Lung (tissue), 12 donors: ENCODE measurements around the gene TMEM108. TPM values are rescaled to one million over a fixed set of nuclear protein-coding genes. Genes with fewer than 3 reads are reported as not detected.
A peak's percentile ranks its signal among the peaks of the same experiment; 100 is the strongest.

Experiments
- ATAC-seq: fragments of 200-7000 bp; cut with Tn5 transposase; one replicate; pipeline ENCODE4 v1.9.1; 2020; ENCODE audit warnings: moderate number of reproducible peaks; ENCODE audit not compliant: insufficient read depth, low FRiP score
- DNase-seq, 3 donors: peaks; one replicate each; pipeline ENCODE4 v3.0.0-alpha.2; 2013 to 2017
- H3K27ac ChIP-seq, 2 donors: one replicate each; pipeline ENCODE4 v1.5.1; 2013; ENCODE audit warnings: mild to moderate bottlenecking in 2 of 2, moderate library complexity in 2 of 2, control low read depth in 1 of 2, inconsistent platforms in 1 of 2, low read depth in 1 of 2, low read length in 1 of 2
- H3K27me3 ChIP-seq, 3 donors: one replicate each; pipeline ENCODE4 v1.5.1; 2013; ENCODE audit warnings: low read length in 2 of 3; ENCODE audit not compliant: control insufficient read depth in 3 of 3, insufficient read depth in 3 of 3
- H3K36me3 ChIP-seq, 4 donors: one replicate each; pipeline ENCODE4 v1.5.1; 2013; ENCODE audit warnings: low read length in 4 of 4, mild to moderate bottlenecking in 1 of 4, moderate library complexity in 1 of 4; ENCODE audit not compliant: control insufficient read depth in 4 of 4, insufficient read depth in 4 of 4
- H3K4me1 ChIP-seq, 5 donors: one replicate each; pipeline ENCODE4 v1.5.1; 2013; ENCODE audit warnings: low read length in 5 of 5, mild to moderate bottlenecking in 2 of 5, moderate library complexity in 1 of 5; ENCODE audit not compliant: control insufficient read depth in 5 of 5, insufficient read depth in 5 of 5
- H3K4me3 ChIP-seq: one replicate; pipeline ENCODE4 v1.5.1; 2013; ENCODE audit warnings: mild to moderate bottlenecking, control low read depth, moderate library complexity
- H3K9ac ChIP-seq, 2 donors: one replicate each; pipeline ENCODE4 v1.5.1; 2013; ENCODE audit warnings: low read length in 2 of 2, control low read depth in 1 of 2; ENCODE audit not compliant: insufficient read depth in 1 of 2
- H3K9me3 ChIP-seq, 4 donors: one replicate each; pipeline ENCODE4 v1.5.1; 2013; ENCODE audit warnings: low read length in 3 of 4, mild to moderate bottlenecking in 1 of 4, moderate library complexity in 1 of 4; ENCODE audit not compliant: control insufficient read depth in 4 of 4, insufficient read depth in 3 of 4
- WGBS, 2 donors: extraction: QIAGEN DNeasy Blood & Tissue Kit; methylation state at CpG; one replicate each; pipeline ENCODE4 v1.1.7; 2013; 5-methylcytosine and 5-hydroxymethylcytosine counted together
- polyA plus RNA-seq, 2 donors: library from polyadenylated mRNA; stranded (reverse); fragments of 200-250 nt; gene quantifications; one replicate each; pipeline ENCODE4 v1.2.1, GENCODE V29; 2013
- total RNA-seq, 2 donors: library from RNA; depleted of rRNA in 1 of 2; stranded (reverse); fragments of >200 nt in 1 of 2; gene quantifications; one replicate each; pipeline ENCODE4 v1.2.1, GENCODE V29; 2014 to 2021
- TF ChIP-seq, protein P1 (sequence below): IDR thresholded peaks from 2 replicates; pipeline ENCODE4 v1.5.1; 2012; ENCODE audit warnings: mild to moderate bottlenecking; ENCODE audit errors: control extremely low read depth, extremely low read depth
- donor health status: control.
- donor health status: control.
- donor health status: Bipolar disorder and iron deficiency.
- donor health status: healthy.
- donor health status: DM: yes; HTN: yes; CAD: no.

TMEM108 gene
- total and polyA plus RNA-seq, 4 donors: 3.0 to 16.9 (median 7.6) TPM

DNA sequence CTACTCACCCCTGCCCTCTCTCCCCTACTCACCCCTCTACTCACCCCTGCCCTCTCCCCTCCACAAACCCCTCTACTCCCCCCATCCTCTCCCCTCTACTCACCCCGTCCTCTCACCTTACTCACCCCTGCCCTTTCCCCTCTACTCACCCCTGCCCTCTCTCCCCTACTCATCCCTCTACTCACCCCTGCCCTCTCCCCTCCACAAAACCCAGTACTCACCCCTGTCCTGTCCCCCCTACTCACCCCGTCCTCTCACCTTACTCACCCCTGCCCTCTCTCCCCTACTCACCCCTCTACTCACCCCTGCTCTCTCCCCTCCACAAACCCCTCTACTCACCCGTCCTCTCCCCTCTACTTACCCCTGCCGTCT lies 375.8 kb downstream of the TMEM108 start:
- 81 to 83% methylated on average over 4 of the region's 4 CpGs for WGBS, 2 donors
- Histone ChIP-seq H3K36me3 (no peaks in the 10 kb centered on the region), H3K9ac (no peak overlapping the region), H3K27ac (no peak overlapping the region), H3K4me3 (no peak overlapping the region), H3K27me3 (no peaks in the 10 kb centered on the region), H3K4me1 (peaks cover 0 to 24% (median 0%) of the 10 kb centered on the region in 5 donors), H3K9me3 (no peaks in the 10 kb centered on the region)
- no peak for ATAC-seq
- no peak for DNase-seq
- TF ChIP-seq, protein P1, sequence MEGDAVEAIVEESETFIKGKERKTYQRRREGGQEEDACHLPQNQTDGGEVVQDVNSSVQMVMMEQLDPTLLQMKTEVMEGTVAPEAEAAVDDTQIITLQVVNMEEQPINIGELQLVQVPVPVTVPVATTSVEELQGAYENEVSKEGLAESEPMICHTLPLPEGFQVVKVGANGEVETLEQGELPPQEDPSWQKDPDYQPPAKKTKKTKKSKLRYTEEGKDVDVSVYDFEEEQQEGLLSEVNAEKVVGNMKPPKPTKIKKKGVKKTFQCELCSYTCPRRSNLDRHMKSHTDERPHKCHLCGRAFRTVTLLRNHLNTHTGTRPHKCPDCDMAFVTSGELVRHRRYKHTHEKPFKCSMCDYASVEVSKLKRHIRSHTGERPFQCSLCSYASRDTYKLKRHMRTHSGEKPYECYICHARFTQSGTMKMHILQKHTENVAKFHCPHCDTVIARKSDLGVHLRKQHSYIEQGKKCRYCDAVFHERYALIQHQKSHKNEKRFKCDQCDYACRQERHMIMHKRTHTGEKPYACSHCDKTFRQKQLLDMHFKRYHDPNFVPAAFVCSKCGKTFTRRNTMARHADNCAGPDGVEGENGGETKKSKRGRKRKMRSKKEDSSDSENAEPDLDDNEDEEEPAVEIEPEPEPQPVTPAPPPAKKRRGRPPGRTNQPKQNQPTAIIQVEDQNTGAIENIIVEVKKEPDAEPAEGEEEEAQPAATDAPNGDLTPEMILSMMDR: no peak

DNA sequence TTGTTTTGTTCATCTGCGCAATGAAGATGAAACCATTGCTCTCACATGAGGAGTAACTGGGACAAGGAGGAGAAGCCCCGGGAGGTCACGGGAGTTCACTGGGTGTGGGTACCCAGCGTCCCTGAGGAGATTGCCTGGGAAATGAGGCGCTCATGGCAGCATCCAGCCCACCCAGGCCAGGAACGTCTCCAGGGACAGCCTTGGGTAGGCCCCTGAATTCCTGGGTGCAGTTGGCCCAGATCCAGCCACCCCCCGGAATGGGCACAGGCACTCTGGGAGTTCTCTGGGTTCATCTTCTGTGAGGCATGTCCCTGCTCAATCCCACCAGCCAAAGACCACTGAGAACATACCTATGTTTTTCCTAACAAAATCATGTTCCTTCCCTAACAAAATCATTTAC lies 380.2 kb downstream of the TMEM108 start:
- H3K4me1 ChIP-seq: peaks cover 0 to 3% (median 0%) of the 10 kb centered on the region in 5 donors
- H3K4me3 ChIP-seq: no peak overlapping the region
- WGBS, 2 donors: 76 to 93% methylated on average over 7 of the region's 7 CpGs
- no peaks in the 10 kb centered on the region for H3K27me3 ChIP-seq
- H3K36me3 ChIP-seq: no peaks in the 10 kb centered on the region
- no peaks in the 10 kb centered on the region for H3K9me3 ChIP-seq
- DNase-seq (no peak), ATAC-seq (no peak)
- TF ChIP-seq, protein P1: no peak
- no peak overlapping the region for H3K27ac ChIP-seq
- H3K9ac ChIP-seq: no peak overlapping the region

DNA sequence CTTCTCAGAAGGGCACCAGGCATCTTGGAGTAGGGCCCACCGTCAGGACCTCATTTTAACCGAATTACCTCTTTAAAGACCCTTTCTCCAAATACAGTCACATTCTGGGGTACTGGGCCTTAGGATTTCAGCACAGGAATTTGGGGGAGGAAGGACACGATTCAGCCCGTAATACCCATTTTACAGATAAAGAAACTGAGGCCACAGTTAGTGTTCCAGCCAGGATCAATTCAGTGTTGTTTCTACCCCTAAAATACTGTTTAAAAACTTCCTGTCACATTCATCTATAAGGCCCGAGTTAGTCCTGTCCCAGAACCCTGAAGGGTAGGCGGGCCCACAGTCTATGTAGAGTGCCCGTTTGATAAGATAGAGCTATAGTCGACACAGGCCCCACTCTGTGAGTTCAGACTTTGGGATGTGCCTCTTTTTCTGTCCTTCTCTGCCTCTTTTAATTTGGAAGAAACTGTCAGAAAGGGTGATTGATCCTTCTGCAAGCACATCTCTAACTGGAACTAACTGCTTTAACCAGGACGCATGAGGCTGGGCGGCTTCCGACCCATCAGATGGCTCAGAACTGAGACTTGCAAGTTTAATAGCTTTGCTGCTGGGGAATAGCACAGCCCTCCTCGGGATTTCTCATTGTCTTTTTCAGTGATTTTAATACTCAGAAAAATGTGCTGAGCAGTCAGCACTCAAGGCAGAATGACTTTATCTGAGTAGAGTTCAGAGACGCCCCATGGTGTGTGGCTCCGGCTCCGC lies 381.1 kb downstream of the TMEM108 start:
- H3K4me1 ChIP-seq: peaks cover 0 to 1% (median 0%) of the 10 kb centered on the region in 5 donors
- H3K27me3 ChIP-seq: no peaks in the 10 kb centered on the region
- H3K9me3 ChIP-seq: no peaks in the 10 kb centered on the region
- no peak overlapping the region for H3K4me3 ChIP-seq
- no peak overlapping the region for H3K27ac ChIP-seq
- whole genome bisulfite sequencing, 2 donors: 89 to 94% methylated on average over 15 of the region's 15 CpGs
- DNase-seq: peak in 1 of 3 donors; percentile 10
- H3K36me3 ChIP-seq: no peaks in the 10 kb centered on the region
- no peak overlapping the region for H3K9ac ChIP-seq
- TF ChIP-seq, protein P1: no peak
- no peak for ATAC-seq
